T-helper 22 cell (primary cell): ENCODE data around the gene SRGAP1.

ENCODE experiments used
- DNase-seq: peaks from one replicate; pipeline ENCODE4 v3.0.0-alpha.2; 2020; ENCODE audit warnings: low read depth

The SRGAP1 gene

GRCh38 chr12:63966606-63966975, 122.1 kb downstream of the SRGAP1 start:
- DNase-seq, result no peak

- no peak for DNase-seq
Observed at GRCh38 chr12:63967358-63968145, 123.1 kb downstream of the SRGAP1 start.

GRCh38 chr12:63968673-63969072, 124.2 kb downstream of the SRGAP1 start:
- DNase-seq, result no peak

- no peak for DNase-seq
Observed at GRCh38 chr12:63976902-63977395, 132.4 kb downstream of the SRGAP1 start.

DNA sequence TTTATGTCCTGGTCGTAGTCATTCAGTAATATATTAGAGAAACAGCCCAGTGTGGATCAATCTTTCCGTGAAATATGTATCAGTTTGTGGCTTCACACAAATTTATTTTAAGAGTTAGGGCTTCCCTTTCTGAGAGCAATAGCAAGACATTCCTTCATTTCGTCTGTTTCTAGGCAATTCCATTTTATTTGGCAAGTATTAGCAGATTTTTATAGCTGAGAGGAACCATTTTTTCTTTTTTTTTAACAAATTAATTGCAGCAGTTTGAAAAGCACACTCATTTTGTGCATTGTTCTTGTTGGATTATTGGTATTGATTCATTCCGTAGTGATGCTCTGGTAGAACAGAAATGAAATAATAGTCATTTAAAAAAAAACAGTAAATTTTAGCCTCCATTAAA, 132.9 kb downstream of the SRGAP1 start:
- no peak for DNase-seq

DNA sequence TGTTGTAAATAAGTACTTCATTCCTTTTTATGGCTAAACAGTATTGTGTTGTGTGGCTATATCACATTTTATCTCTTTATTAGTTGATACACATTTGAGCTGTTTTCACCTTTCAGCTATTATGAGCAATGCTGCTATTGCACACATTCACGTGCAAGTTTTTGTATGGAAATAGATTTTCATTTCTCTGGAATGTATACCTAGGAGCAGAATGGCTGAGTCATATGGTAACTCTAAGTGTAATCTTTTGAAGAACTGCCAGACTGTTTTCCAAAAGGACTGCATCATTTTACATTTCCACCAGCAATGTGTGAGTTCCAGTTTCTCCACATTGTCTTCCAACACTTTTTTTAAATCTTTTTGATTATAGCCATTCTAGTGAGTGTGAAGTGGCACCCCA, 134.0 kb downstream of the SRGAP1 start:
- no peak for DNase-seq

DNA sequence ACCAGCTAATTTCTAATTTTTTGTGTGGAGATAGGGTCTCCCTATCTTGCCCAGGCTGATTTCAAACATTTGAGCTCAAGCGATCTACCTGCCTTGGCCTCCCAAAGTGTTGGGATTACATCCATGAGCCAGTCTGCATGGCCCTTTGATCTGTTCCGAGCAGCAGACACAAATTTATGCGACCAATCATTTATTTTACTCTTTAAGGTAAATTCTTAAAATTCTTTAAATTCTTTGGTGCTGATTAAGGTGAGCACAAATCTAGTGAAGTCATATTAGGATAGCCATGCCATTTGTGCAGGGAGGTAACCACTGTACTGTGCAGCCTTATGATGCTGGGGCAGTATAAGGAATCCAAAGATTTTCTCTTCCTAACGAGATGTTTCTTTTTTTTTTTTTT, 135.7 kb downstream of the SRGAP1 start:
- no peak for DNase-seq

DNA sequence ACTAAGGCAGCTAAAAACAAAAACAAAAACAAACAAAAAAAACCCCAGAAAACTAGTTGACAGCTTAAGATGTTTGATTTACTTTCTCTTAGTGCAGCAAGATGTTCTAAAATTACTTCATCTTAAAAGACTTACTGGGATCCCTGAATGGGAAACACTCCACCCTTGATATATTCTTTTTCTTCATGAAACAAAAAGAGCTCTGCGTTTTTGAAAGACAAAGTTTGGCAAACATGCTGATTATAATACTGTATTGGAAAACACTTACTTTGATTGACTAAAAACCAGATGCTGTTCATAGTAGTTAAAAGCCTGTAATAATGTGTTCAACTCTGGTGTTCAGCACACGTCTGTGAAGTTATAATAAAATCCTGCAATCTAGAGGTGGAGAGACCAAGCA, 136.8 kb downstream of the SRGAP1 start:
- DNase-seq, result no peak

DNA sequence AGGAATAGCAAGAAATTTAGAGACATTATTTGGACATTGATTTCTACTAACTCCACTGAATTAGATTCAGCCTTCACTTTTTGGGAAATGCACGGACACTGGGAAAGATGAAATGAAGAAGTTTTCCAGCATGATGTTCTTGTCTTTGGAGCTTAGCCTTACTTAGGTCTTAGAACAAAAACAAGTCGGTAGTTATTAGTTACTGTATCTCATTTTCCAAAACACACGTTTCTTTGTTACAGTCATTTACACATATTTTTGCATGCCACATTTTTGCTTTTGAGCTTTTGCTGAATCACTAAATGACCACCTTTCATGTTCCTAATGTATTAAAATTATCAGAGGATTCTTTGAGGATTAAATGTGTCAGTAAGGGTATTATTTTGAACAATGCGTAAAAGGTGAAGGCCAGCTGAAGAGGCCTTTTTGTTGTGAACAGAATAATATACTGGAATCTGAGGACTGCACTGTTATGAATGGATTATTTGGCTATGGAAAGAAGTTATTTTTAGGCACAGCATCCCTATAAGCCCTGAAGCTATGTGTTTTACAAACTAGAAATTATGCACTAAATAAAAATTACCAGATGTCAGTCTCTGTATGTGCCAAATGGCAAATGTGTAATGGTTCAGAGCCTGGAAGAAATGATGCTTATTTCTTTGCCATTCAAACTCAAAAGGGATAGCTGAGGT, 138.2 kb downstream of the SRGAP1 start:
- no peak for DNase-seq

DNA sequence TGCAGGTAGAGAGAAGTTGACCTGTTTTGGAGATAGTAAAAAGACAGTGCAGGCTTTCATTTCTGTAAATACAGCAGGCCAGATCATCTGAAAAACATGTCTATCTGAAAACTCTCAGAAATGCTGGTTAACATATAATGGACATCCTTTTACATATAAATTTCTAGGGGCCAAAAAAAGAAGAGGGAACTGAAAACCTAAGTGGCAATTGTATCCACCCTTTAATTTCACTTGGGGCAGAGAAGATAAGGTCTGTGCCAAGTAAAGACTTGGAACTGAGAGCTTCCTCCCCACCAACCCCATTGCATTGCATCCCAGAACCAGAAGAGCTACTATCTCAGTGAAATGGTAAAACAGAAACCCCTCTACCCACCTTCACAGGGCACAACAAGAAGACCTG, 141.0 kb downstream of the SRGAP1 start:
- DNase-seq, result no peak

DNA sequence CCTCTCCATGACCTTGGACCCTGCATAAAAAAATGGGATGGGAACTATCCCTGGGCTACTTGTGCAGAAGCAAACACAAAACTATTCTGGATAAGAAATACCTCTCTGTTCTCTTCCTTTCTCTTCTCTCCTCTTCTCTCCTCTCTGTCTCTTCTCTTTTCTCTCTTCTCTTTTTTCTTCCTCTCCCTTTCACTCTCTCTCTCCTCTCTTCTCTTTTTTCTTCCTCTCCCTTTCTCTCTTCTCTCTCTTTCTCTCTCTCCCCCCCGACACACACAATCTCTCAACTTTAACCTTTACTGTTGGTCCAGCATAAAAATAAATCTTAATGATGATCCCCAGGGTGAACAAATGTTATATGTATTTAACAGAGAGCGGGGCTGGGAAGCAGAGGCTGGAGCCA, 141.4 kb downstream of the SRGAP1 start:
- no peak for DNase-seq

- DNase-seq, result no peak
Observed at GRCh38 chr12:63989301-63989845, 144.9 kb downstream of the SRGAP1 start.

- DNase-seq, result no peak
Observed at GRCh38 chr12:63990828-63991547, 146.5 kb downstream of the SRGAP1 start.

DNA sequence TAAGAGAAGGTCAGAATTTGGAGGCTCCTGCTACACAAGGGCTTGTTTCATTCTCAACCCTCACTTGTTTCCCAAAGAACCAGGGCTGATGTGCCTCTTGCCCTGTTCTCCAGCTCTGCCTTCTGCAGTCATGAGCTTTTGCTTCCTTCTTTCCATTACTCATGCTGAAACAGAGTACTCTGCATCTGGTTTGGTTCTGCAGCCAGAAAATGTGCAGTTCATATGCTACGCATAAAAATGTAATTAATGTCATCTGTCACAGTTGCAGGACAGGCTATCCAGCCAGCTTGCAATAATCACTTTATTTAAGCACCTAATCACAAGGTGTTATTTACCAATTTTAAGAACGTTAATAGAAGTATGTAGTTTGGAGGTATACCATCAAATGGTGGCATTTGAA, 150.2 kb downstream of the SRGAP1 start:
- DNase-seq, result no peak

- DNase-seq, result no peak
Observed at GRCh38 chr12:63995512-63995911, 151.0 kb downstream of the SRGAP1 start.

- no peak for DNase-seq
Observed at GRCh38 chr12:63996556-63996955, 152.1 kb downstream of the SRGAP1 start.

GRCh38 chr12:63997198-63997597, 152.7 kb downstream of the SRGAP1 start:
- no peak for DNase-seq

DNA sequence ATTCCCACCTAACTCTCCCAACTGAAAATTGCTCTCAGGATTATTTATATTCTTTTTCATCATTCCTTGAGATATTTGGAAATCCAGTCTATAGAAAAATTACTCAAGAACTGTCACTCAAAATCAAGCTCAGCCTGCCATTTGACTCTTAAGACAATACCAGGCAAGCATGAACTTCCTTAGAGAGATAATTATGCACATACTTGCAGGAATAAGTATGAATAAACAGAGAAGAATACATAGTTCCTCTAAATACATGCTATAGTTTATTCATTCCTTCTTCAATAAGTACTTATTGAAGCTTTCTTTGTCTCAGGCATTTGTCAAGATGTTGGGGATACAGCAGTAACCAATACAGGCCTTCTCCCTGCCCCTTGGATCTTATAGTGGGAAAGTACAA, 154.1 kb downstream of the SRGAP1 start:
- no peak for DNase-seq

GRCh38 chr12:63999853-64000252, 155.4 kb downstream of the SRGAP1 start:
- DNase-seq, result no peak

DNA sequence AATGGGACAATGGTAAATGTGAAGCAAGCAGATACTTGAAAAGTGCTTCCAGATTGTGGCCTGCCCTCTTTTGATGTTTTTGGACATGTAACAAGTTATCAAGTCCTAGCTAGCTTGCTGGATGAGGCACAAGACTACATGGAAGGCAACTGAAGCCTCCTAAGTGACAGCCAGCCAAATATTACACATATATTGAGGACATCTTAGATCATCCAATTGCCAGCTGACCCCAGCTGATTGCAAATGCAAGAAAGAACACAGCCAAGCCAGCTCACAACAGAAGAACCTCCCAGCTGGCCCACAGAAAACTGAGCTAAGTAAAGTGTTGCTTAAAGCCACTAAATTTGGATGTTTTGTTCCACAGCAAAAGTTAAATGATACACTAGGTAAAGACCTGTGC, 156.9 kb downstream of the SRGAP1 start:
- no peak for DNase-seq

GRCh38 chr12:64004641-64005040, 160.1 kb downstream of the SRGAP1 start:
- DNase-seq, result no peak

- DNase-seq, result no peak
Observed at GRCh38 chr12:64006211-64006825, 161.8 kb downstream of the SRGAP1 start.
